KOPT-K1 (cell line): Measurements from ENCODE around the gene HOXC10.

Experiments
- H3K27ac ChIP-seq: fragments of 200-600 bp; sonication (generic); 2 replicates; pipeline ENCODE4 v1.5.1; 2016; ENCODE audit warnings: antibody characterized with exemption, mild to moderate bottlenecking, low read depth, low read length; ENCODE audit not compliant: poor library complexity, severe bottlenecking
- H3K36me3 ChIP-seq: fragments of 200-600 bp; sonication (generic); 2 replicates; pipeline ENCODE4 v1.5.1; 2017; ENCODE audit warnings: antibody characterized with exemption, mild to moderate bottlenecking, low read length, moderate library complexity; ENCODE audit not compliant: insufficient read depth
- H3K9me3 ChIP-seq: fragments of 200-600 bp; sonication (generic); 2 replicates; pipeline ENCODE4 v1.5.1; 2017; ENCODE audit warnings: antibody characterized with exemption, low read length, mild to moderate bottlenecking; ENCODE audit not compliant: insufficient read depth, poor library complexity, severe bottlenecking

Gene HOXC10

GRCh38 chr12:54033980-54034784 lies 49.2 kb downstream of the HOXC10 start:
- Histone ChIP-seq H3K27ac (no peak overlapping the region), H3K36me3 (no peaks in the 10 kb centered on the region)

GRCh38 chr12:54034785-54035310 lies 49.9 kb downstream of the HOXC10 start:
- H3K27ac ChIP-seq: no peak overlapping the region
- no peaks in the 10 kb centered on the region for H3K9me3 ChIP-seq
- H3K36me3 ChIP-seq: no peaks in the 10 kb centered on the region

More at GRCh38 chr12:54033980-54034784, 49.2 kb downstream of the HOXC10 start:
- H3K9me3 ChIP-seq: no peaks in the 10 kb centered on the region

GRCh38 chr12:54035568-54036264 lies 50.8 kb downstream of the HOXC10 start:
- no peaks in the 10 kb centered on the region for H3K36me3 ChIP-seq
- no peaks in the 10 kb centered on the region for H3K9me3 ChIP-seq
- no peak overlapping the region for H3K27ac ChIP-seq

GRCh38 chr12:54036620-54037359 lies 51.8 kb downstream of the HOXC10 start:
- no peaks in the 10 kb centered on the region for H3K36me3 ChIP-seq
- H3K27ac ChIP-seq: no peak overlapping the region
- H3K9me3 ChIP-seq: no peaks in the 10 kb centered on the region

- Histone ChIP-seq H3K36me3 (no peaks in the 10 kb centered on the region), H3K27ac (no peak overlapping the region)
Observed at GRCh38 chr12:54037360-54038283, 52.7 kb downstream of the HOXC10 start.

GRCh38 chr12:54038284-54038870 lies 53.4 kb downstream of the HOXC10 start:
- Histone ChIP-seq H3K27ac (no peak overlapping the region), H3K36me3 (no peaks in the 10 kb centered on the region)

More at GRCh38 chr12:54037360-54038283, 52.7 kb downstream of the HOXC10 start:
- H3K9me3 ChIP-seq: no peaks in the 10 kb centered on the region

GRCh38 chr12:54038871-54039414 lies 54.0 kb downstream of the HOXC10 start:
- Histone ChIP-seq H3K27ac (no peak overlapping the region), H3K9me3 (no peaks in the 10 kb centered on the region), H3K36me3 (no peaks in the 10 kb centered on the region)

More at GRCh38 chr12:54038284-54038870, 53.4 kb downstream of the HOXC10 start:
- no peaks in the 10 kb centered on the region for H3K9me3 ChIP-seq

GRCh38 chr12:54039417-54040147 lies 54.6 kb downstream of the HOXC10 start:
- Histone ChIP-seq H3K9me3 (no peaks in the 10 kb centered on the region), H3K27ac (no peak overlapping the region)

More at GRCh38 chr12:54039417-54040147, 54.6 kb downstream of the HOXC10 start:
- H3K36me3 ChIP-seq: no peaks in the 10 kb centered on the region
